Measurements from ENCODE around the gene TEAD1.

Gene TEAD1

GRCh38 chr11:12664385-12664784 lies 9.8 kb upstream of the TEAD1 start:
- no peak overlapping the region for H3K9ac ChIP-seq (ENCODE audit: low read length)
- H3F3A ChIP-seq (ENCODE audit: insufficient read depth, low read length) = no peaks in the 10 kb centered on the region
- TF ChIP-seq EZH2phosphoT487 (IDR thresholded peaks at IDR 0.05; ENCODE audit: low read length) (no peak), CTCF (IDR thresholded peaks at IDR 0.05; ENCODE audit: low read length) (no peak), EZH2 (optimal IDR thresholded peaks at IDR 0.05; ENCODE audit: low read depth, low read length) (no peak)
- no peaks in the 10 kb centered on the region for H3K9me2 ChIP-seq (replicated peaks; ENCODE audit: insufficient read depth, low read length)
- H3K36me3 ChIP-seq (replicated peaks; ENCODE audit: insufficient read depth, low read length) = no peaks in the 10 kb centered on the region
- no peaks in the 10 kb centered on the region for H3K9me3 ChIP-seq (replicated peaks; ENCODE audit: insufficient read depth, low read length)
- H3K4me1 ChIP-seq (ENCODE audit: low read length) = no peaks in the 10 kb centered on the region
- no peaks in the 10 kb centered on the region for H3K27me3 ChIP-seq (replicated peaks; ENCODE audit: insufficient read depth, low read length)
- no peak overlapping the region for H3K4me3 ChIP-seq (ENCODE audit: low read length)
- no peaks in the 10 kb centered on the region for H3K79me2 ChIP-seq (ENCODE audit: low read length)
- H4K20me1 ChIP-seq (ENCODE audit: insufficient read depth, low read length) = no peaks in the 10 kb centered on the region
- no peak overlapping the region for H2AFZ ChIP-seq (ENCODE audit: low read length)
- no peak for DNase-seq
- H3K27ac ChIP-seq (ENCODE audit: low read length) = no peak overlapping the region
- H3K4me2 ChIP-seq (ENCODE audit: low read depth, low read length) = no peak overlapping the region

- Histone ChIP-seq H3K4me3 (ENCODE audit: low read length) (no peak overlapping the region), H3K27ac (ENCODE audit: low read length) (no peak overlapping the region), H4K20me1 (ENCODE audit: insufficient read depth, low read length) (no peaks in the 10 kb centered on the region), H3K79me2 (ENCODE audit: low read length) (no peaks in the 10 kb centered on the region), H2AFZ (ENCODE audit: low read length) (no peak overlapping the region), H3K27me3 (replicated peaks; ENCODE audit: insufficient read depth, low read length) (no peaks in the 10 kb centered on the region), H3F3A (ENCODE audit: insufficient read depth, low read length) (no peaks in the 10 kb centered on the region), H3K9ac (ENCODE audit: low read length) (no peak overlapping the region), H3K36me3 (replicated peaks; ENCODE audit: insufficient read depth, low read length) (no peaks in the 10 kb centered on the region), H3K4me1 (ENCODE audit: low read length) (no peaks in the 10 kb centered on the region), H3K4me2 (ENCODE audit: low read depth, low read length) (no peak overlapping the region), H3K9me2 (replicated peaks; ENCODE audit: insufficient read depth, low read length) (no peaks in the 10 kb centered on the region), H3K9me3 (replicated peaks; ENCODE audit: insufficient read depth, low read length) (no peaks in the 10 kb centered on the region)
- DNase-seq = no peak
- TF ChIP-seq EZH2 (optimal IDR thresholded peaks at IDR 0.05; ENCODE audit: low read depth, low read length) (no peak), EZH2phosphoT487 (IDR thresholded peaks at IDR 0.05; ENCODE audit: low read length) (no peak), CTCF (IDR thresholded peaks at IDR 0.05; ENCODE audit: low read length) (no peak)
Observed at GRCh38 chr11:12666915-12667314, 7.3 kb upstream of the TEAD1 start.

- no peaks in the 10 kb centered on the region for H3K9me3 ChIP-seq (replicated peaks; ENCODE audit: insufficient read depth, low read length)
- H3K4me3 ChIP-seq (ENCODE audit: low read length) = no peak overlapping the region
- no peaks in the 10 kb centered on the region for H3K9me2 ChIP-seq (replicated peaks; ENCODE audit: insufficient read depth, low read length)
- no peaks in the 10 kb centered on the region for H3F3A ChIP-seq (ENCODE audit: insufficient read depth, low read length)
- H3K9ac ChIP-seq (ENCODE audit: low read length) = no peak overlapping the region
- no peak overlapping the region for H3K27ac ChIP-seq (ENCODE audit: low read length)
- no peaks in the 10 kb centered on the region for H3K4me1 ChIP-seq (ENCODE audit: low read length)
- H4K20me1 ChIP-seq (ENCODE audit: insufficient read depth, low read length) = no peaks in the 10 kb centered on the region
- H2AFZ ChIP-seq (ENCODE audit: low read length) = no peak overlapping the region
- H3K36me3 ChIP-seq (replicated peaks; ENCODE audit: insufficient read depth, low read length) = no peaks in the 10 kb centered on the region
- no peak for DNase-seq
- H3K4me2 ChIP-seq (ENCODE audit: low read depth, low read length) = no peak overlapping the region
- H3K79me2 ChIP-seq (ENCODE audit: low read length) = no peaks in the 10 kb centered on the region
- TF ChIP-seq EZH2 (optimal IDR thresholded peaks at IDR 0.05; ENCODE audit: low read depth, low read length) (no peak), EZH2phosphoT487 (IDR thresholded peaks at IDR 0.05; ENCODE audit: low read length) (no peak), CTCF (IDR thresholded peaks at IDR 0.05; ENCODE audit: low read length) (no peak)
- no peaks in the 10 kb centered on the region for H3K27me3 ChIP-seq (replicated peaks; ENCODE audit: insufficient read depth, low read length)
Observed at GRCh38 chr11:12667646-12668045, 6.6 kb upstream of the TEAD1 start.
